ENCODE data around the gene MSMP. TPM values are rescaled to one million over a fixed set of nuclear protein-coding genes. Genes with fewer than 3 reads are reported as not detected.

The MSMP gene
- total RNA-seq, 3 donors from 2014 or later: not detected

DNA sequence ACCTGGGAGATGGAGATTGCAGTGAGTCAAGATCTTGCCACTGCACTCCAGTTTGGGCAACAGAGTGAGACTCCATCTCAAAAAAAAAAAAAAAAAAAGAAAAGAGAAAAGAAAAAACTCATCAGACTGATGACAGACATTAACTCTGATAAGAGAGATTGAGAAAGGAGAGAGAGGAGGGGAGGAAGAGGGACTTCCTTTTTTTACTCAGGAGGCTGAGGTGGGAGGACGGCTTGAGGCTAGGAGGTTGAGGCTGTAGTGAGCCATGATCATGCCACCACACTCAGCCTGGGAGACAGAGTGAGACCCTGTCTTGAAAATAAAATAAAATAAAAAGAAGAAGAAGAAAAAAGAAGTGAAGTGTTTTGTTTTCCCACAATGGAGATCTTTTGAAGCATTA is 9.7 kb upstream of the MSMP start:
- TF ChIP-seq, protein P1, sequence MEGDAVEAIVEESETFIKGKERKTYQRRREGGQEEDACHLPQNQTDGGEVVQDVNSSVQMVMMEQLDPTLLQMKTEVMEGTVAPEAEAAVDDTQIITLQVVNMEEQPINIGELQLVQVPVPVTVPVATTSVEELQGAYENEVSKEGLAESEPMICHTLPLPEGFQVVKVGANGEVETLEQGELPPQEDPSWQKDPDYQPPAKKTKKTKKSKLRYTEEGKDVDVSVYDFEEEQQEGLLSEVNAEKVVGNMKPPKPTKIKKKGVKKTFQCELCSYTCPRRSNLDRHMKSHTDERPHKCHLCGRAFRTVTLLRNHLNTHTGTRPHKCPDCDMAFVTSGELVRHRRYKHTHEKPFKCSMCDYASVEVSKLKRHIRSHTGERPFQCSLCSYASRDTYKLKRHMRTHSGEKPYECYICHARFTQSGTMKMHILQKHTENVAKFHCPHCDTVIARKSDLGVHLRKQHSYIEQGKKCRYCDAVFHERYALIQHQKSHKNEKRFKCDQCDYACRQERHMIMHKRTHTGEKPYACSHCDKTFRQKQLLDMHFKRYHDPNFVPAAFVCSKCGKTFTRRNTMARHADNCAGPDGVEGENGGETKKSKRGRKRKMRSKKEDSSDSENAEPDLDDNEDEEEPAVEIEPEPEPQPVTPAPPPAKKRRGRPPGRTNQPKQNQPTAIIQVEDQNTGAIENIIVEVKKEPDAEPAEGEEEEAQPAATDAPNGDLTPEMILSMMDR (IDR thresholded peaks at IDR 0.05): no peak
- no peak for TF ChIP-seq POLR2AphosphoS5 (IDR thresholded peaks at IDR 0.05)
- TF ChIP-seq POLR2A (IDR thresholded peaks at IDR 0.05): no peak
- Histone ChIP-seq H3K36me3 (no peaks in the 10 kb centered on the region), H3K4me1 (peaks cover 0 to 3% of the 10 kb centered on the region in 2 donors), H3K27ac (no peak overlapping the region), H3K27me3 (no peaks in the 10 kb centered on the region), H3K9me3 (no peaks in the 10 kb centered on the region), H3K4me3 (no peak overlapping the region)
- intact Hi-C loops (cut with DNase I; ENCODE audit: low total_unique reads): no loop called here
- no peak for DNase-seq (ENCODE audit: low spot score in 2 of 2)

DNA sequence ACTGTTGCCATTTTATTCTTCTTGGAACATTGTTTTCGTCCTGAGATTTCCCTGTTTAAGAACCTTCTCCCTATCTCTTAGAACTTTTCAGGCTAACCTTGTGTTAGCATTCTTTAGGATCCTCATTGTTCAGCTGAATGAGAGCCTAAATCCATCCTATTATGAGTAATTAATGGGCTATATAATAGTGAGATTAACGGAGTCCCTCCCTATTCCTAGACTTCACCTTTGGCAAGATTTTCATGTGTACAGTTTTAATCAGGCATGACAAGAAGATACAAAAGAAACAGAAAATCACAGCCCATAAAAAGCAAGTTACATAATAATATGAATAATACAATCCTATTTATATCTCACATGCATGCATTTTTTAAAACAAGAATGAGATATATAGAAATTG is 9.1 kb upstream of the MSMP start:
- intact Hi-C loops (cut with DNase I; ENCODE audit: low total_unique reads): no loop called here
- no peak for TF ChIP-seq POLR2A (IDR thresholded peaks at IDR 0.05)
- no peaks in the 10 kb centered on the region for H3K36me3 ChIP-seq
- peaks cover 3 to 5% of the 10 kb centered on the region in 2 donors for H3K4me1 ChIP-seq
- H3K9me3 ChIP-seq: no peaks in the 10 kb centered on the region
- no peaks in the 10 kb centered on the region for H3K27me3 ChIP-seq
- no peak overlapping the region for H3K27ac ChIP-seq
- no peak overlapping the region for H3K4me3 ChIP-seq
- DNase-seq (ENCODE audit: low spot score in 2 of 2): no peak

DNA sequence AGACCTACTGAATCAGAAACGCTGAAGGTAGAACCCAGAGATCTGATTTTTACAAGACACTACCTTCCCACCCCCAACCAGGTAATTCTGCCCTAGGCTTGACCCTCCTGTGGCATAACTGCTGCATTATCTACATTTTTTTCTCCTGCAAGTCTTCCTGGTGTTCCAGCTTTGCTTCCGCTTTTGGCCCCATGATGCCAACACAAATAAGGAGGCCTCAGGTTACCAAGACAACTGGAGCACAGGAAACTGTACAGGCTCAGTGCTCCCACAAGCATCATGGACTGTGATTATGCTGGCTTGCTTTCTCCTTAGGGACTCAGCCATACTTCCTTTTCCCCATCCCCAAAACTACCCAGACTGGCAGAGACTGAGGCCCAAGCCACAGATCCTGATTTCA is 6.6 kb upstream of the MSMP start:
- intact Hi-C loops (cut with DNase I; ENCODE audit: low total_unique reads): no loop called here
- TF ChIP-seq POLR2AphosphoS5 (IDR thresholded peaks at IDR 0.05) (no peak), POLR2A (IDR thresholded peaks at IDR 0.05) (no peak)
- TF ChIP-seq, protein P1 (IDR thresholded peaks at IDR 0.05): no peak
- no peak for DNase-seq (ENCODE audit: low spot score in 2 of 2)
- Histone ChIP-seq H3K27ac (peak overlapping the region in 1 of 2 donors; percentile 22), H3K9me3 (no peaks in the 10 kb centered on the region), H3K36me3 (no peaks in the 10 kb centered on the region), H3K4me1 (peaks cover 3 to 11% of the 10 kb centered on the region in 2 donors), H3K27me3 (no peaks in the 10 kb centered on the region), H3K4me3 (no peak overlapping the region)

DNA sequence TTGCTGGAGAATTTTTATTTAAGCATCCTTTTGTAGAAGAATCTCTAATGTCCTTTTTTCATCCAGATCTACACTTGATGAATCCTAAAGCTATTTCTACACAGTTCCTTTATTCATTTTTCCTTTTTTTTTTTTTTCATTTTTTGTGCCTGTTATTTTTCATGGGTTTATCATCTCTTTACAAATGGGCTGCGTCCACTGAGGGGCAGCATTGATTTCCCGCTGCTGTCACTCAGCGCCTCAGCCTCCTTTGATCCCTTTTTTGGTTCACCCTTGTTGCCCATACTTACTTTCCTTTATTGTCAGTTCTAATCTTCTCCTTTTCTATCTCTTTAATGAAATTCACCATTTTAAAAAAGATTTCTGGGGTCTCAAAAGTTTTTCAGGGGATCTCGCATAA is 5.7 kb upstream of the MSMP start:
- DNase-seq (ENCODE audit: low spot score in 2 of 2): no peak
- Histone ChIP-seq H3K27ac (peak overlapping the region in 1 of 2 donors; percentile 22), H3K4me3 (no peak overlapping the region), H3K9me3 (no peaks in the 10 kb centered on the region), H3K36me3 (no peaks in the 10 kb centered on the region), H3K27me3 (no peaks in the 10 kb centered on the region), H3K4me1 (peaks cover 3 to 11% of the 10 kb centered on the region in 2 donors)
- TF ChIP-seq POLR2A (IDR thresholded peaks at IDR 0.05): no peak
- TF ChIP-seq, protein P1 (IDR thresholded peaks at IDR 0.05): no peak
- no peak for TF ChIP-seq POLR2AphosphoS5 (IDR thresholded peaks at IDR 0.05)
- intact Hi-C loops (cut with DNase I; ENCODE audit: low total_unique reads): no loop called here

DNA sequence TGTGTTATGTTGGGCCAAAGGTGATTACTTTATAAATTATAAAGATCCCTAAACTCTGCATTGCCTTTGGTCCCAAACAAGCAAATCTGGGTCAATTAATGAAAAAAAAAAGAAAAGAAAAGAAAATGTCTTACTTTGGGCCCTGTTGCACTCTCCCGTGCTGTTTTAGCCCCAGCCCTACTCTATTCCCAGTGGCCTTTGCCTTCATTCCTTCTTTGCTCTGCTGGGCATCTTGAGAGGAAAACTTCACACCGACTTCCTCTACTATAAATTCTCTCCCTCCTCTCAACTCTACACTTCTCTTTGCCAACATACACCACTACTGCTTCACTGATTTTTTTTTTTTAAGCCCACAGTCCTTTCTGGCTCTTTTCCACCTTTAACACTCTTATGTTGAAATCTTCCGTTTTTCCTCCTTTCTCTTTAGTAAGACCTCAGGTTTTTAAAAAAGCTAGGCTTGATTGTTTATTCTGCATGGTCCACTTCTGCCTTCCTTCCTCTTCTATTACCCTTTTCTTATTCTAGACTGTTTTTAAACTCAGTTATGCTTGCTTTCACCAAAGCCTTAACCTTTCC is 4.5 kb upstream of the MSMP start:
- DNase-seq (ENCODE audit: low spot score in 2 of 2): no peak
- TF ChIP-seq, protein P1 (IDR thresholded peaks at IDR 0.05): no peak
- no peak for TF ChIP-seq POLR2A (IDR thresholded peaks at IDR 0.05)
- no peak for TF ChIP-seq POLR2AphosphoS5 (IDR thresholded peaks at IDR 0.05)
- H3K4me1 ChIP-seq: peaks cover 3 to 11% of the 10 kb centered on the region in 2 donors
- H3K4me3 ChIP-seq: no peak overlapping the region
- no peaks in the 10 kb centered on the region for H3K27me3 ChIP-seq
- H3K36me3 ChIP-seq: no peaks in the 10 kb centered on the region
- H3K9me3 ChIP-seq: no peaks in the 10 kb centered on the region
- intact Hi-C loops (cut with DNase I; ENCODE audit: low total_unique reads): no loop called here
- H3K27ac ChIP-seq: peak overlapping the region; percentile 94 to 95
